ENCODE data around the gene F2R.

F2R gene

GRCh38 chr5:76692274-76692540 is 23.7 kb upstream of the F2R start:
- Histone ChIP-seq H3K36me3 (ENCODE audit: insufficient read depth, low read depth, low read length) (peaks cover 21% of the 10 kb centered on the region), H3K4me3 (ENCODE audit: low read length) (no peak overlapping the region), H3K9ac (ENCODE audit: low read depth, low read length) (no peak overlapping the region), H3K9me3 (ENCODE audit: insufficient read depth, low read depth, low read length) (no peaks in the 10 kb centered on the region), H3K27ac (ENCODE audit: low read length) (no peak overlapping the region), H3K27me3 (ENCODE audit: insufficient read depth, low read length) (no peaks in the 10 kb centered on the region), H3K4me1 (ENCODE audit: insufficient read depth, low read length) (no peaks in the 10 kb centered on the region)

- Histone ChIP-seq H3K9ac (ENCODE audit: low read depth, low read length) (no peak overlapping the region), H3K9me3 (ENCODE audit: insufficient read depth, low read depth, low read length) (no peaks in the 10 kb centered on the region), H3K4me3 (ENCODE audit: low read length) (no peak overlapping the region), H3K36me3 (ENCODE audit: insufficient read depth, low read depth, low read length) (peaks cover 21% of the 10 kb centered on the region), H3K4me1 (ENCODE audit: insufficient read depth, low read length) (no peaks in the 10 kb centered on the region), H3K27ac (ENCODE audit: low read length) (no peak overlapping the region), H3K27me3 (ENCODE audit: insufficient read depth, low read length) (no peaks in the 10 kb centered on the region)
These were observed 23.3 kb upstream of the F2R start for GRCh38 chr5:76692651-76693050.

- H3K27ac ChIP-seq (ENCODE audit: low read length) = no peak overlapping the region
- peaks cover 21% of the 10 kb centered on the region for H3K36me3 ChIP-seq (ENCODE audit: insufficient read depth, low read depth, low read length)
- H3K27me3 ChIP-seq (ENCODE audit: insufficient read depth, low read length) = no peaks in the 10 kb centered on the region
- no peaks in the 10 kb centered on the region for H3K9me3 ChIP-seq (ENCODE audit: insufficient read depth, low read depth, low read length)
- H3K4me3 ChIP-seq (ENCODE audit: low read length) = no peak overlapping the region
- H3K4me1 ChIP-seq (ENCODE audit: insufficient read depth, low read length) = no peaks in the 10 kb centered on the region
- H3K9ac ChIP-seq (ENCODE audit: low read depth, low read length) = no peak overlapping the region
These were observed 22.8 kb upstream of the F2R start for GRCh38 chr5:76693141-76693540.

GRCh38 chr5:76694317-76694716 is 21.6 kb upstream of the F2R start:
- H3K36me3 ChIP-seq (ENCODE audit: insufficient read depth, low read depth, low read length) = peaks cover 21% of the 10 kb centered on the region

GRCh38 chr5:76695346-76695745 is 20.6 kb upstream of the F2R start:
- Histone ChIP-seq H3K27me3 (ENCODE audit: insufficient read depth, low read length) (no peaks in the 10 kb centered on the region), H3K9me3 (ENCODE audit: insufficient read depth, low read depth, low read length) (no peaks in the 10 kb centered on the region), H3K4me1 (ENCODE audit: insufficient read depth, low read length) (no peaks in the 10 kb centered on the region), H3K36me3 (ENCODE audit: insufficient read depth, low read depth, low read length) (peaks cover 21% of the 10 kb centered on the region), H3K9ac (ENCODE audit: low read depth, low read length) (no peak overlapping the region), H3K4me3 (ENCODE audit: low read length) (no peak overlapping the region), H3K27ac (ENCODE audit: low read length) (no peak overlapping the region)

More at GRCh38 chr5:76694317-76694716, 21.6 kb upstream of the F2R start:
- no peaks in the 10 kb centered on the region for H3K27me3 ChIP-seq (ENCODE audit: insufficient read depth, low read length)
- H3K4me3 ChIP-seq (ENCODE audit: low read length) = no peak overlapping the region
- H3K9ac ChIP-seq (ENCODE audit: low read depth, low read length) = no peak overlapping the region
- H3K9me3 ChIP-seq (ENCODE audit: insufficient read depth, low read depth, low read length) = no peaks in the 10 kb centered on the region
- H3K4me1 ChIP-seq (ENCODE audit: insufficient read depth, low read length) = no peaks in the 10 kb centered on the region
- no peak overlapping the region for H3K27ac ChIP-seq (ENCODE audit: low read length)

- Histone ChIP-seq H3K4me3 (ENCODE audit: low read length) (no peak overlapping the region), H3K9me3 (ENCODE audit: insufficient read depth, low read depth, low read length) (no peaks in the 10 kb centered on the region), H3K27ac (ENCODE audit: low read length) (no peak overlapping the region)
These were observed 19.7 kb upstream of the F2R start for GRCh38 chr5:76696251-76696650.

GRCh38 chr5:76697670-76698069 is 18.3 kb upstream of the F2R start:
- peaks cover 27% of the 10 kb centered on the region for H3K36me3 ChIP-seq (ENCODE audit: insufficient read depth, low read depth, low read length)
- H3K9me3 ChIP-seq (ENCODE audit: insufficient read depth, low read depth, low read length) = no peaks in the 10 kb centered on the region
- H3K4me3 ChIP-seq (ENCODE audit: low read length) = no peak overlapping the region
- no peaks in the 10 kb centered on the region for H3K27me3 ChIP-seq (ENCODE audit: insufficient read depth, low read length)
- H3K27ac ChIP-seq (ENCODE audit: low read length) = no peak overlapping the region
- H3K9ac ChIP-seq (ENCODE audit: low read depth, low read length) = no peak overlapping the region
- no peaks in the 10 kb centered on the region for H3K4me1 ChIP-seq (ENCODE audit: insufficient read depth, low read length)

More at GRCh38 chr5:76696251-76696650, 19.7 kb upstream of the F2R start:
- peaks cover 24% of the 10 kb centered on the region for H3K36me3 ChIP-seq (ENCODE audit: insufficient read depth, low read depth, low read length)
- H3K27me3 ChIP-seq (ENCODE audit: insufficient read depth, low read length) = no peaks in the 10 kb centered on the region
- no peak overlapping the region for H3K9ac ChIP-seq (ENCODE audit: low read depth, low read length)
- no peaks in the 10 kb centered on the region for H3K4me1 ChIP-seq (ENCODE audit: insufficient read depth, low read length)

- H3K4me1 ChIP-seq (ENCODE audit: insufficient read depth, low read length) = no peaks in the 10 kb centered on the region
- no peak overlapping the region for H3K9ac ChIP-seq (ENCODE audit: low read depth, low read length)
- no peak overlapping the region for H3K27ac ChIP-seq (ENCODE audit: low read length)
- H3K9me3 ChIP-seq (ENCODE audit: insufficient read depth, low read depth, low read length) = no peaks in the 10 kb centered on the region
- H3K36me3 ChIP-seq (ENCODE audit: insufficient read depth, low read depth, low read length) = peaks cover 13% of the 10 kb centered on the region
- no peak overlapping the region for H3K4me3 ChIP-seq (ENCODE audit: low read length)
- H3K27me3 ChIP-seq (ENCODE audit: insufficient read depth, low read length) = no peaks in the 10 kb centered on the region
These were observed 15.4 kb upstream of the F2R start for GRCh38 chr5:76700571-76700970.

- Histone ChIP-seq H3K36me3 (ENCODE audit: insufficient read depth, low read depth, low read length) (peaks cover 7% of the 10 kb centered on the region), H3K27ac (ENCODE audit: low read length) (no peak overlapping the region), H3K4me3 (ENCODE audit: low read length) (no peak overlapping the region)
These were observed 14.6 kb upstream of the F2R start for GRCh38 chr5:76701298-76701697.

GRCh38 chr5:76703707-76704106 is 12.2 kb upstream of the F2R start:
- H3K27me3 ChIP-seq (ENCODE audit: insufficient read depth, low read length) = no peaks in the 10 kb centered on the region
- H3K27ac ChIP-seq (ENCODE audit: low read length) = no peak overlapping the region
- no peak overlapping the region for H3K4me3 ChIP-seq (ENCODE audit: low read length)
- H3K36me3 ChIP-seq (ENCODE audit: insufficient read depth, low read depth, low read length) = peaks cover 6% of the 10 kb centered on the region; the same call in 1 of the 2 replicates
- H3K9me3 ChIP-seq (ENCODE audit: insufficient read depth, low read depth, low read length) = no peaks in the 10 kb centered on the region
- no peak overlapping the region for H3K9ac ChIP-seq (ENCODE audit: low read depth, low read length)
- H3K4me1 ChIP-seq (ENCODE audit: insufficient read depth, low read length) = no peaks in the 10 kb centered on the region

More at GRCh38 chr5:76701298-76701697, 14.6 kb upstream of the F2R start:
- Histone ChIP-seq H3K27me3 (ENCODE audit: insufficient read depth, low read length) (no peaks in the 10 kb centered on the region), H3K4me1 (ENCODE audit: insufficient read depth, low read length) (no peaks in the 10 kb centered on the region), H3K9me3 (ENCODE audit: insufficient read depth, low read depth, low read length) (no peaks in the 10 kb centered on the region), H3K9ac (ENCODE audit: low read depth, low read length) (no peak overlapping the region)

GRCh38 chr5:76704131-76704663 is 11.7 kb upstream of the F2R start:
- H3K9me3 ChIP-seq (ENCODE audit: insufficient read depth, low read depth, low read length) = no peaks in the 10 kb centered on the region
- H3K27ac ChIP-seq (ENCODE audit: low read length) = no peak overlapping the region
- H3K36me3 ChIP-seq (ENCODE audit: insufficient read depth, low read depth, low read length) = peaks cover 6% of the 10 kb centered on the region; the same call in 1 of the 2 replicates
- H3K4me1 ChIP-seq (ENCODE audit: insufficient read depth, low read length) = no peaks in the 10 kb centered on the region
- H3K9ac ChIP-seq (ENCODE audit: low read depth, low read length) = no peak overlapping the region
- H3K4me3 ChIP-seq (ENCODE audit: low read length) = no peak overlapping the region
- no peaks in the 10 kb centered on the region for H3K27me3 ChIP-seq (ENCODE audit: insufficient read depth, low read length)

- Histone ChIP-seq H3K36me3 (ENCODE audit: insufficient read depth, low read depth, low read length) (peaks cover 6% of the 10 kb centered on the region; the same call in 1 of the 2 replicates), H3K27me3 (ENCODE audit: insufficient read depth, low read length) (no peaks in the 10 kb centered on the region)
These were observed 10.4 kb upstream of the F2R start for GRCh38 chr5:76705574-76705973.

More at GRCh38 chr5:76705574-76705973, 10.4 kb upstream of the F2R start:
- Histone ChIP-seq H3K4me1 (ENCODE audit: insufficient read depth, low read length) (no peaks in the 10 kb centered on the region), H3K4me3 (ENCODE audit: low read length) (no peak overlapping the region), H3K9me3 (ENCODE audit: insufficient read depth, low read depth, low read length) (no peaks in the 10 kb centered on the region), H3K9ac (ENCODE audit: low read depth, low read length) (no peak overlapping the region), H3K27ac (ENCODE audit: low read length) (no peak overlapping the region)
